ENCODE measurements around the gene MPC1.
"Not testable (repeated sequence)": the region's sequence is repeated elsewhere in the genome, so short reads cannot be mapped to it uniquely, and the experiment has no call there.

The MPC1 gene

DNA sequence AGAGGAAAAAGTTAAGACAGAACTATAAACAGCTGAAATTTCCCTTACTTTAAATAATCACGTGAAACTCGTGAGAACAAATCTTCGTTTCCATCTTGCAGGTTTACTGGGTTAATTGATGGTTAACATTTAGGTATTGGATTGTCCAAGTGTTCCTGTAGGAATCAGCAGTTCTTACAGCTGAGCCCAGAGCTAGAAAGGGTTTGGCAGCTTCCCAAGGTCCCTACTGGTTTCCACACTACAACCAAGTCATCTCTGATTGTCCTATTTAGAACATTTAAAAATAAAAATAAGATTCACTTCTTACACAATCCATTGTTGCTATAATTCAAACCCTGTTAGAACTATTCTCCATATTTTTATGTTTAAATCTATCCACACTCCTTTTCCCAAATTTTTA is 15.8 kb downstream of the MPC1 start:
- no peaks in the 10 kb centered on the region for H3K9me3 ChIP-seq (ENCODE audit: control insufficient read depth in 5 of 5, low read length in 5 of 5)
- H3K4me1 ChIP-seq (ENCODE audit: control insufficient read depth in 5 of 5, insufficient read depth in 5 of 5, low read length in 5 of 5), result peaks cover 0 to 24% (median 14%) of the 10 kb centered on the region in 5 donors
- H3K9ac ChIP-seq (ENCODE audit: low read length in 5 of 5), result no peak overlapping the region
- no peaks in the 10 kb centered on the region for H3K27me3 ChIP-seq (ENCODE audit: control insufficient read depth in 5 of 5, insufficient read depth in 4 of 5, low read length in 5 of 5)
- no peak overlapping the region for H3K27ac ChIP-seq (ENCODE audit: low read depth, low read length)
- peaks cover 14 to 35% (median 25%) of the 10 kb centered on the region in 5 donors for H3K36me3 ChIP-seq (ENCODE audit: control insufficient read depth in 5 of 5, insufficient read depth in 5 of 5, low read length in 5 of 5)
- H3K4me3 ChIP-seq (ENCODE audit: low read depth in 1 of 5, low read length in 5 of 5), result no peak overlapping the region

DNA sequence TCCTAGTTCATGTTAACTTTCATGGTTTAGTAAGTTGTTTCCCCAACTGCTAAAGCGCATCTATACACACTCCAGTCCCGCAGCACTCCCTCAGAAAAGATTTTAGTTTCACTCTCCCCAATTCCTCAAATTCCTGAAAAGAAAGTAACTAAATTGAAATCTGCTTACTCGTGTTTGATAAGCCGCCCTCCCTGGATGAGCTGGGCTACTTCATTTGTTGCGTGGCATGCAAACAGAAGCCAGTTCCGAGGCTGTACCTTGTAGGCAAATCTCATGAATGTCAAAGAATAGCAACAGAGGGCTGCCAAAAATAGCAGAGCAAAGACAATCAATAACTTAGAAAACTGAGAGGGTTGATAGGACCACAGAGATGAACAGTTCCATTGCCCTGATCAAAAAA is 16.9 kb downstream of the MPC1 start:
- Histone ChIP-seq H3K9ac (ENCODE audit: low read length in 5 of 5) (no peak overlapping the region), H3K4me1 (ENCODE audit: control insufficient read depth in 5 of 5, insufficient read depth in 5 of 5, low read length in 5 of 5) (peaks cover 0 to 27% (median 14%) of the 10 kb centered on the region in 5 donors), H3K9me3 (ENCODE audit: control insufficient read depth in 5 of 5, low read length in 5 of 5) (no peaks in the 10 kb centered on the region), H3K36me3 (ENCODE audit: control insufficient read depth in 5 of 5, insufficient read depth in 5 of 5, low read length in 5 of 5) (peaks cover 14 to 35% (median 25%) of the 10 kb centered on the region in 5 donors), H3K27ac (ENCODE audit: low read depth, low read length) (no peak overlapping the region), H3K27me3 (ENCODE audit: control insufficient read depth in 5 of 5, insufficient read depth in 4 of 5, low read length in 5 of 5) (no peaks in the 10 kb centered on the region), H3K4me3 (ENCODE audit: low read depth in 1 of 5, low read length in 5 of 5) (no peak overlapping the region)

DNA sequence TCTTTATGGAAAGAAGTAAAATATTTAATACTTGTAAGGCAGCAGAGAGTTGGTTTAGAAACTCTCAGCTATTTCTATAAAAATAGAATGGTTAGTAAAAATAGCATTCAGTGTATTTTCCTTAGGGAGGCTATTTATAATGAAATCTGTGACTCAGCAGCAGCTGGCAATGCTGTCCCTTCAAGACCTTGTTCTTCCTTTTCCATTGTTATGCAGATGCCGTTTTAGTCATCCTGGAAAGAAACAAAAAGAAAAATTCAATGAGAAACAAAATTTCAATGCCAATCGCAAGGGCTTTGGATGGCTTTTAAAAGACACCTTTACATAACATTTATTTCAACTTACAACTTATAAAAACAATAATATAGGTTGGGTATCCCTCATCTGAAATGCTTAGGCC is 17.5 kb downstream of the MPC1 start:
- Histone ChIP-seq H3K27ac (ENCODE audit: low read depth, low read length) (no peak overlapping the region), H3K9ac (ENCODE audit: low read length in 5 of 5) (no peak overlapping the region), H3K9me3 (ENCODE audit: control insufficient read depth in 5 of 5, low read length in 5 of 5) (no peaks in the 10 kb centered on the region), H3K27me3 (ENCODE audit: control insufficient read depth in 5 of 5, insufficient read depth in 4 of 5, low read length in 5 of 5) (no peaks in the 10 kb centered on the region), H3K4me3 (ENCODE audit: low read depth in 1 of 5, low read length in 5 of 5) (no peak overlapping the region), H3K36me3 (ENCODE audit: control insufficient read depth in 5 of 5, insufficient read depth in 5 of 5, low read length in 5 of 5) (peaks cover 14 to 35% (median 25%) of the 10 kb centered on the region in 5 donors), H3K4me1 (ENCODE audit: control insufficient read depth in 5 of 5, insufficient read depth in 5 of 5, low read length in 5 of 5) (peaks cover 0 to 33% (median 18%) of the 10 kb centered on the region in 5 donors)

DNA sequence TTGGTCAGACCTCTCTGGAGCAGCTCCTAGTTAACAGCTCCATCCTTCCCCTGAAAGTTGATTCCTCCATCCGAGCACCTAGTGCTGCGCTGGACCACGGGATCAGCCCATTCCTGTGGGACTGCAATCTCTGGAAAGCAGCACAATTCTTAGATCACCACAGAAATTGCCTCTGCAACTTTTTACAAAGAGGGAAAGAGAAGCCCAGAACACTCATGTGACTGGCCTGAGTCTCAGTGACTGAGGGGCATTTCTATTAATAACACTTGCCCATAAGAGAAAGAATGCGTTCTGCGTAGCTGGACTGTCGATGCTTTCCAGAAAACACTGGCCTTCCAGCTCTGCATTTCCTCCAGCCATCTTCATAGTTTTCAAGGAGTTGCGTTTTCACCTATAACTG is 18.3 kb downstream of the MPC1 start:
- Histone ChIP-seq H3K9ac (ENCODE audit: low read length in 5 of 5) (peak overlapping the region in 1 of 5 donors; percentile 41), H3K27ac (ENCODE audit: low read depth, low read length) (no peak overlapping the region), H3K4me1 (ENCODE audit: control insufficient read depth in 5 of 5, insufficient read depth in 5 of 5, low read length in 5 of 5) (peaks cover 0 to 40% (median 20%) of the 10 kb centered on the region in 5 donors), H3K9me3 (ENCODE audit: control insufficient read depth in 5 of 5, low read length in 5 of 5) (no peaks in the 10 kb centered on the region), H3K27me3 (ENCODE audit: control insufficient read depth in 5 of 5, insufficient read depth in 4 of 5, low read length in 5 of 5) (no peaks in the 10 kb centered on the region), H3K36me3 (ENCODE audit: control insufficient read depth in 5 of 5, insufficient read depth in 5 of 5, low read length in 5 of 5) (peaks cover 14 to 32% (median 24%) of the 10 kb centered on the region in 5 donors), H3K4me3 (ENCODE audit: low read depth in 1 of 5, low read length in 5 of 5) (no peak overlapping the region)

DNA sequence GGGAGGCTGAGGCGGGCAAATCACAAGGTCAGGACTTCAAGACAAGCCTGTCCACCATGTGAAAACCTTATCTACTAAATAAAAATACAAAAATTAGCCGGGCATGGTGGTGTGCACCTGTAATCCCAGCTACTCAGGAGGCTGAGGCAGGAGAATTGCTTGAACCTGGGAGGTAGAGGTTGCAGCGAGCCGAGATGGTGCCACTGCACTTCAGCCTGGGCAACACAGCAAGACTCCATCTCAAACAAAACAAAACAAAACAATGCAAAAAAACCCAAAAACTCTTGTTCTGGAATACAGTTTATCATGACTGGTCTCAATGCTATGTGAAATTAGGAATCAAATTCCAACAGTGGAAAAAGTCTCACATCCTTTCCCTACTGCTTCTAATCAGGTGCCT is 20.3 kb downstream of the MPC1 start:
- H3K27me3 ChIP-seq (ENCODE audit: control insufficient read depth in 5 of 5, insufficient read depth in 4 of 5, low read length in 5 of 5); H3K9ac ChIP-seq (ENCODE audit: low read length in 5 of 5); H3K4me3 ChIP-seq (ENCODE audit: low read depth in 1 of 5, low read length in 5 of 5); H3K9me3 ChIP-seq (ENCODE audit: control insufficient read depth in 5 of 5, low read length in 5 of 5); H3K27ac ChIP-seq (ENCODE audit: low read depth, low read length): not testable (repeated sequence)
- Histone ChIP-seq H3K4me1 (ENCODE audit: control insufficient read depth in 5 of 5, insufficient read depth in 5 of 5, low read length in 5 of 5) (peaks cover 0 to 40% (median 20%) of the 10 kb centered on the region in 5 donors), H3K36me3 (ENCODE audit: control insufficient read depth in 5 of 5, insufficient read depth in 5 of 5, low read length in 5 of 5) (peaks cover 14 to 27% (median 24%) of the 10 kb centered on the region in 5 donors)

DNA sequence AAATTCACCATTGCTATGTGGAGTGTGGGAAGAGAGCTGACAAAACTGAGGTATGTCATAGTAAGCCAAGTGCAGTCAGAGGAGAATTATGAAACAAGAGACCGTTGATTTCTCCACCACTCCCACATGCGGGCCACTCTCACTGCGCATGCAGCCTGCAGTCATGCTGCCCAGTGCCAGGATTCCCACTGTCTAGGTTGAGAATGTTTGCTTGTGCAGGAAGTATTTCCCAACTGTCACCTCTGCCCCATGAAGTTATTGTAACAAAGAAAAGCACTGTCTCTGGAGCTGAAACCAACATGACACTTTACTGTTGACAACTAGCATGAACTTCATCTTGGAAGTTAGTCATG is 21.7 kb downstream of the MPC1 start:
- Histone ChIP-seq H3K4me1 (ENCODE audit: control insufficient read depth in 5 of 5, insufficient read depth in 5 of 5, low read length in 5 of 5) (peaks cover 0 to 34% (median 20%) of the 10 kb centered on the region in 5 donors), H3K36me3 (ENCODE audit: control insufficient read depth in 5 of 5, insufficient read depth in 5 of 5, low read length in 5 of 5) (peaks cover 10 to 27% (median 20%) of the 10 kb centered on the region in 5 donors), H3K9me3 (ENCODE audit: control insufficient read depth in 5 of 5, low read length in 5 of 5) (no peaks in the 10 kb centered on the region), H3K27ac (ENCODE audit: low read depth, low read length) (peak overlapping the region; percentile 87), H3K9ac (ENCODE audit: low read length in 5 of 5) (no peak overlapping the region), H3K27me3 (ENCODE audit: control insufficient read depth in 5 of 5, insufficient read depth in 4 of 5, low read length in 5 of 5) (no peaks in the 10 kb centered on the region), H3K4me3 (ENCODE audit: low read depth in 1 of 5, low read length in 5 of 5) (peak overlapping the region in 1 of 5 donors; percentile 50)

DNA sequence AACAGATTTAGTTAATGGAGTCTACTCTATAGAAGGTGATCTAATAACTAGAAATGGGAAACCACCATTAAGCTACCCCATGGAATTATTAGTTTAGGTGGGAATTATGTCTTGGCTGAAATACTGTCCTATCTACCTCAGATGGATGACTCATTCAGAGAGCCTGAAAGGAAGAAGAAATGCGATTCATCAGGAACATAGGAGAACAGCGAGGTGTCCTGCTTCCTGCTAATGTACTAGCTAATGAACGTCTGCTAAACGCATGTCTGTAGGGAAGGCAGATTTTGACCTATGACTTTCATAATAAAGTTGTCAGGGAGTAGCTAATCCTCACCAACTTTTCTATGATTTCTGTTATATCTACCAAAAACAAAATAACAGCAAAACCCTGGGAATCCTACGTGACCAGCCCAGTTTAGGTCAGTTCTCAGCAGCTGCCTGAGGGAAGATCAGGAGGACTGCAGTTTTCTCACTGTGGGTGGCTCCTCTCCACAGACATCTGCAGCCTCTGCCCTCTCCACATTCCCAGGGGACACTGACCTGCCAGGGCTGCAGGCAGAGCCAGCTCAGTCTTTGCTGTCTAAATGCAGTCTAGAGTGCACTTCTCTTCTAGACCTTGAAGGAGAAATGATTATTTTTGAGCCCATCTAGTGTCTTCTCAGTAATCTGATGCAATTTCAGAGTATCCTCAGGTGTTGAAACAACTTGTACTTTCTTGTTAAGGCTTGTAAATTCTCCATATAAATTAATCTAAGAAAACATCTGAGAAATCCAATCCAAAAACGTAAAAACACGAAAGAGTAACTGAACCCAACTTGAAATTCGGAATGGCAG is 22.3 kb downstream of the MPC1 start:
- H3K9ac ChIP-seq (ENCODE audit: low read length in 5 of 5), result peak overlapping the region in 3 of 5 donors; percentile 28 to 72 (median 65)
- peak overlapping the region; percentile 87 for H3K27ac ChIP-seq (ENCODE audit: low read depth, low read length)
- H3K4me3 ChIP-seq (ENCODE audit: low read depth in 1 of 5, low read length in 5 of 5), result peak overlapping the region in 1 of 5 donors; percentile 50
- no peaks in the 10 kb centered on the region for H3K27me3 ChIP-seq (ENCODE audit: control insufficient read depth in 5 of 5, insufficient read depth in 4 of 5, low read length in 5 of 5)
- H3K36me3 ChIP-seq (ENCODE audit: control insufficient read depth in 5 of 5, insufficient read depth in 5 of 5, low read length in 5 of 5), result peaks cover 9 to 27% (median 14%) of the 10 kb centered on the region in 5 donors
- no peaks in the 10 kb centered on the region for H3K9me3 ChIP-seq (ENCODE audit: control insufficient read depth in 5 of 5, low read length in 5 of 5)
- H3K4me1 ChIP-seq (ENCODE audit: control insufficient read depth in 5 of 5, insufficient read depth in 5 of 5, low read length in 5 of 5), result peaks cover 0 to 33% (median 23%) of the 10 kb centered on the region in 5 donors

DNA sequence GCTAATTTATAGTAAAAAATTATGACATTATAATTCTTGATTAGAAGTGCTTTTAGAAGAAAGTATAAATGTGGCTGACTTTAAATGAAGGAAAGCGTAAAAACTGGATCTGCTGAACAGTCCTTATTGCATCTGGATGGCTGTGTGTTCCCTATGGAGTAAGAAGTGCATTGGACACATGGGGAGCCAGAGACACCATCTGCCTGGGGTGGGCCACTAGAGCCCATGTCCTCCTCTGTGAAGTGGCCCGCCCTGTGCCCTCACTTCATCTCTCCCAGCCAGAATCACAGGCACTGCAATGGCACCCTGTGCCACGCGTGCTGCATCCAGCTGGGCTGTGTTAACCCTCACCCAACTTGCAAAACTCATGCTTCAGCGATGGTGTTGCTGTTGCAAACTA is 27.2 kb downstream of the MPC1 start:
- Histone ChIP-seq H3K27me3 (ENCODE audit: control insufficient read depth in 5 of 5, insufficient read depth in 4 of 5, low read length in 5 of 5) (no peaks in the 10 kb centered on the region), H3K27ac (ENCODE audit: low read depth, low read length) (no peak overlapping the region), H3K4me1 (ENCODE audit: control insufficient read depth in 5 of 5, insufficient read depth in 5 of 5, low read length in 5 of 5) (peaks cover 0 to 18% (median 10%) of the 10 kb centered on the region in 5 donors), H3K9ac (ENCODE audit: low read length in 5 of 5) (no peak overlapping the region), H3K4me3 (ENCODE audit: low read depth in 1 of 5, low read length in 5 of 5) (no peak overlapping the region), H3K36me3 (ENCODE audit: control insufficient read depth in 5 of 5, insufficient read depth in 5 of 5, low read length in 5 of 5) (no peaks in the 10 kb centered on the region), H3K9me3 (ENCODE audit: control insufficient read depth in 5 of 5, low read length in 5 of 5) (no peaks in the 10 kb centered on the region)

DNA sequence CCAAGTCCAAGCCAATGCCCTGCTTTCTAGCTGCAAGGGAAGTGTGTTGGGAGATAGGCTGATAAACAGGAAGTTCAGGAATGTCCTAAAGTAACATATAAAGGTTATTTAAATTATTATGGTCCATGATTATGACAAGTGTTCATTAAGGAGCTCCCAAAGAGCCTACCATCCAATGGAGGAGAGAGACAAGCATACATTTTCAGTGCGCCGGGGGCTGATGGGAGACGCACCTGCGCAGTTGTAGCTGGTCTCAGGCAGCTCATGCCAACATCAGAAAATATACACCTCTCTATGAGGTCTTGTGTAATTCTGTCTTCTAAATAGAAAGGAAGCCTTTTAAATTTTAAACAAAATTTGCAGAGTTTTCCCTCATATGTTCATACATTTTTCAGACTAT is 27.8 kb downstream of the MPC1 start:
- no peaks in the 10 kb centered on the region for H3K27me3 ChIP-seq (ENCODE audit: control insufficient read depth in 5 of 5, insufficient read depth in 4 of 5, low read length in 5 of 5)
- H3K9ac ChIP-seq (ENCODE audit: low read length in 5 of 5), result no peak overlapping the region
- no peaks in the 10 kb centered on the region for H3K36me3 ChIP-seq (ENCODE audit: control insufficient read depth in 5 of 5, insufficient read depth in 5 of 5, low read length in 5 of 5)
- H3K27ac ChIP-seq (ENCODE audit: low read depth, low read length), result no peak overlapping the region
- H3K4me1 ChIP-seq (ENCODE audit: control insufficient read depth in 5 of 5, insufficient read depth in 5 of 5, low read length in 5 of 5), result peaks cover 0 to 12% (median 5%) of the 10 kb centered on the region in 5 donors
- H3K9me3 ChIP-seq (ENCODE audit: control insufficient read depth in 5 of 5, low read length in 5 of 5), result peaks cover 0 to 1% (median 0%) of the 10 kb centered on the region in 5 donors
- H3K4me3 ChIP-seq (ENCODE audit: low read depth in 1 of 5, low read length in 5 of 5), result no peak overlapping the region

DNA sequence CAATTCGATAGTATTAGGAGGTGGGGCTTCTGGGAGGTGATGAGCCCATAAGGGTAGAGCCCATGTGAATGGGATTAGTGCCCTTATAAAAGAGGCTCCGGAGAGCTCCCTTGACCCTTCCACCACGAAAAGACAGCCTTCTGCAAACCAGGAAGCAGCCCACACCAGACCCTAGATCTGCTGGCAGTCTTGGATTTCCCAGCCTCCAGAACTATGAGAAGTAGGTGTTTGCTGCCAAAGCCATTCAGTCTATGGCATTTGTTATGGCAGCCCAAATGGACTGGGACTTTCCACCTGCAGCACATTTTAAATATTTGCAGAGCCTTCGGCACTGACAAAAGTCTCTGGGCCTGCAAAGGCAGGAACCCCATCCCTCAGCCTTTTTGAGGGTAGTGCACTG is 28.6 kb downstream of the MPC1 start:
- H3K27ac ChIP-seq (ENCODE audit: low read depth, low read length), result no peak overlapping the region
- H3K4me3 ChIP-seq (ENCODE audit: low read depth in 1 of 5, low read length in 5 of 5), result no peak overlapping the region
- H3K36me3 ChIP-seq (ENCODE audit: control insufficient read depth in 5 of 5, insufficient read depth in 5 of 5, low read length in 5 of 5), result no peaks in the 10 kb centered on the region
- H3K27me3 ChIP-seq (ENCODE audit: control insufficient read depth in 5 of 5, insufficient read depth in 4 of 5, low read length in 5 of 5), result no peaks in the 10 kb centered on the region
- peaks cover 0 to 5% (median 0%) of the 10 kb centered on the region in 5 donors for H3K9me3 ChIP-seq (ENCODE audit: control insufficient read depth in 5 of 5, low read length in 5 of 5)
- no peak overlapping the region for H3K9ac ChIP-seq (ENCODE audit: low read length in 5 of 5)
- H3K4me1 ChIP-seq (ENCODE audit: control insufficient read depth in 5 of 5, insufficient read depth in 5 of 5, low read length in 5 of 5), result peaks cover 0 to 8% (median under 1%) of the 10 kb centered on the region in 5 donors

All from subcutaneous abdominal adipose tissue (tissue), 5 donors.